Vagina (tissue), 2 donors: ENCODE measurements around the gene PTPRN2. TPM values are rescaled to one million over a fixed set of nuclear protein-coding genes. Genes with fewer than 3 reads are reported as not detected.

Experiments
- DNase-seq, 2 donors: peaks; one replicate each; pipeline ENCODE4 v3.0.0-alpha.2; 2017; ENCODE audit errors: extremely low spot score in 2 of 2
- H3K27ac ChIP-seq: fragments of 200-600 bp; sonication (generic); one replicate; pipeline ENCODE4 v1.5.1; 2019
- H3K27me3 ChIP-seq: fragments of 200-600 bp; sonication (generic); one replicate; pipeline ENCODE4 v1.5.1; 2019
- H3K36me3 ChIP-seq, 2 donors: fragments of 200-600 bp; sonication (generic); one replicate each; pipeline ENCODE4 v1.5.1; 2017 to 2019
- H3K4me1 ChIP-seq: fragments of 200-600 bp; sonication (generic); one replicate; pipeline ENCODE4 v1.5.1; 2019
- H3K4me3 ChIP-seq, 2 donors: fragments of 200-600 bp; sonication (generic); 1 replicate in 1 of 2; 2 replicates in 1 of 2; pipeline ENCODE4 v1.5.1; 2016 to 2019
- H3K9me3 ChIP-seq: fragments of 200-600 bp; sonication (generic); one replicate; pipeline ENCODE4 v1.5.1; 2019
- POLR2A ChIP-seq, 2 donors: fragments of 450-650 bp; IDR thresholded peaks; one replicate each; pipeline ENCODE4 v1.6.1; 2017; ENCODE audit warnings: antibody characterized with exemption in 2 of 2, mild to moderate bottlenecking in 2 of 2, moderate library complexity in 2 of 2
- POLR2AphosphoS5 ChIP-seq, 2 donors: sonication (generic); formaldehyde crosslinking; IDR thresholded peaks; one replicate each; pipeline ENCODE4 v1.9.0; 2017; ENCODE audit warnings: antibody characterized with exemption in 2 of 2, mild to moderate bottlenecking in 2 of 2, low read depth in 1 of 2; ENCODE audit not compliant: insufficient read depth in 1 of 2
- intact Hi-C: fragments of 100-400 bp; cut with DNase I; formaldehyde crosslinking; loops from one replicate; pipeline ENCODE4 v1.15.1; 2023
- total RNA-seq: library from RNA; depleted of rRNA; stranded (reverse); fragments of >200 nt; gene quantifications from one replicate; pipeline ENCODE4 v1.2.3, GENCODE V29; 2016
- TF ChIP-seq, protein P1 (sequence below), 3 experiments: fragments of 450-650 bp in 2 of 3; fragments of 200-600 bp in 1 of 3; sonication (generic) in 1 of 3; IDR thresholded peaks; one replicate each; pipeline ENCODE4 v1.5.1; 2017 to 2019; ENCODE audit warnings: antibody characterized with exemption in 3 of 3, mild to moderate bottlenecking in 2 of 3, moderate library complexity in 2 of 3

PTPRN2 gene
- total RNA-seq, 1 donor from 2014 or later: 7.4 TPM

DNA sequence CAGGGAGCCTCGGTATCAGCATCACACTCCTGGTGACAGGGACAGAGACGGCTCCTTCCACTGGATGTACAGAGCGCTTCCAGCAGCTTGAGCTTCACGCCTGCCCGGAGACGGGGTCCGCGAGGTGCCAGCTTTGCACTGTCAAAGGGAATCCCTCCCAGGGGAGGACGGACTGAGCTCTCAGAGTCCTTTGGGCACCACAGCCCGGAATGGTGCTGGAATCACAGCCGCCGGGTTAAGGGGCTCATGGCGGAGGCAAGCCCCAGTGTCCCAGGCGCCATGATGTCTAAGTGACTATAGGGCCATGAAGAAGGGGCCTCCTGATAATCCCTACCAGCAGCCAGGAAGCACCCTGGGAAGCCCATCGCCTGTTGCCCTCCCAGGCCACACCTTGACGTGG, 41.4 kb downstream of the PTPRN2 start:
- H3K4me1 ChIP-seq: no peaks in the 10 kb centered on the region
- no peak overlapping the region for H3K27ac ChIP-seq
- H3K9me3 ChIP-seq: no peaks in the 10 kb centered on the region
- intact Hi-C loops: no loop called here
- no peak overlapping the region for H3K4me3 ChIP-seq
- no peaks in the 10 kb centered on the region for H3K36me3 ChIP-seq
- no peaks in the 10 kb centered on the region for H3K27me3 ChIP-seq
- TF ChIP-seq POLR2AphosphoS5 (IDR thresholded peaks at IDR 0.05; ENCODE audit: insufficient read depth in 1 of 2, low read depth in 1 of 2) (no peak), POLR2A (IDR thresholded peaks at IDR 0.05) (no peak)
- TF ChIP-seq, protein P1, sequence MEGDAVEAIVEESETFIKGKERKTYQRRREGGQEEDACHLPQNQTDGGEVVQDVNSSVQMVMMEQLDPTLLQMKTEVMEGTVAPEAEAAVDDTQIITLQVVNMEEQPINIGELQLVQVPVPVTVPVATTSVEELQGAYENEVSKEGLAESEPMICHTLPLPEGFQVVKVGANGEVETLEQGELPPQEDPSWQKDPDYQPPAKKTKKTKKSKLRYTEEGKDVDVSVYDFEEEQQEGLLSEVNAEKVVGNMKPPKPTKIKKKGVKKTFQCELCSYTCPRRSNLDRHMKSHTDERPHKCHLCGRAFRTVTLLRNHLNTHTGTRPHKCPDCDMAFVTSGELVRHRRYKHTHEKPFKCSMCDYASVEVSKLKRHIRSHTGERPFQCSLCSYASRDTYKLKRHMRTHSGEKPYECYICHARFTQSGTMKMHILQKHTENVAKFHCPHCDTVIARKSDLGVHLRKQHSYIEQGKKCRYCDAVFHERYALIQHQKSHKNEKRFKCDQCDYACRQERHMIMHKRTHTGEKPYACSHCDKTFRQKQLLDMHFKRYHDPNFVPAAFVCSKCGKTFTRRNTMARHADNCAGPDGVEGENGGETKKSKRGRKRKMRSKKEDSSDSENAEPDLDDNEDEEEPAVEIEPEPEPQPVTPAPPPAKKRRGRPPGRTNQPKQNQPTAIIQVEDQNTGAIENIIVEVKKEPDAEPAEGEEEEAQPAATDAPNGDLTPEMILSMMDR (IDR thresholded peaks at IDR 0.05): no peak
- no peak for DNase-seq

DNA sequence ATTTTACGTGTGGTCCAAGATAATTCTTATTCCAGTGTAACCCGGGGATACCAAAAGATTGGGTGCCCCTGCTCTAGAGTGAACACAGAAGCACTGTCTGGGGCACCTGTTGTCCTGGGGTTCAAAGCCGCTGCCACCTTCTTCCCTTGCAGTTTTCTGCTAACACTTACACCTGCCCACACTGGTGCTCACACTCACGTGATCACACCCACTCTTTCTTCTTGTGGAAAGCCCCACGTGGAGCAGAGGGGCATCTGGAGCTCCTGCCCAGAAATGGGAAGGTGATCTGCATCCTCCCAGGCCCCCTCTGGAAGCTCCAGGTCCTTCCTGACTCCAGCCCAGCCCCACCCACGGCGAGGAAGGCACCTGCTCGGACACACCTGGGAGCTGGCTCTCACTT, 42.9 kb downstream of the PTPRN2 start:
- Histone ChIP-seq H3K36me3 (no peaks in the 10 kb centered on the region), H3K27ac (no peak overlapping the region), H3K4me1 (no peaks in the 10 kb centered on the region), H3K27me3 (no peaks in the 10 kb centered on the region), H3K4me3 (no peak overlapping the region), H3K9me3 (no peaks in the 10 kb centered on the region)
- TF ChIP-seq POLR2A (IDR thresholded peaks at IDR 0.05): no peak
- intact Hi-C loops: no loop called here
- no peak for DNase-seq

DNA sequence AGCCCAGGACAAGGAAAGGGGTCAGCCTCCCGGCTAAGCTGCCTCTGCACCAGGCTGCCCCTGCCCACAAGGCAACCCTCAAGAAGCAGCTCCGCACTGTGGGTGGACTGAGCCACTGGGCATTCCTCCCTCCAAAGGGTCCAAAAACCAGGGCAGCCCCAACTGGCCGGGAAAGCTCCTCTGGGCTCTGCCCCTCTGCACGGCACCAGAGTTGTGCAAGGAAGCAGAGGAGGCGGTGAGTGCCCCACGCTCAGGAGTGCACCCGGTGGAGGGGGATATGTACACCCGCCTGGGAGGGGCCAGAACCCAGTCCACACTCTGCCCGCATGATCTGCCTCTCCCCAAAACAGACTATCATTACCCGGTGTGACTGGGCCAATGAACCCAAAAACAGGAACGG, 43.8 kb downstream of the PTPRN2 start:
- Histone ChIP-seq H3K36me3 (no peaks in the 10 kb centered on the region), H3K9me3 (no peaks in the 10 kb centered on the region), H3K4me3 (no peak overlapping the region), H3K27ac (no peak overlapping the region), H3K27me3 (no peaks in the 10 kb centered on the region), H3K4me1 (no peaks in the 10 kb centered on the region)
- intact Hi-C loops: no loop called here
- TF ChIP-seq POLR2A (IDR thresholded peaks at IDR 0.05) (no peak), POLR2AphosphoS5 (IDR thresholded peaks at IDR 0.05; ENCODE audit: insufficient read depth in 1 of 2, low read depth in 1 of 2) (no peak)
- TF ChIP-seq, protein P1 (IDR thresholded peaks at IDR 0.05): no peak
- DNase-seq: no peak

DNA sequence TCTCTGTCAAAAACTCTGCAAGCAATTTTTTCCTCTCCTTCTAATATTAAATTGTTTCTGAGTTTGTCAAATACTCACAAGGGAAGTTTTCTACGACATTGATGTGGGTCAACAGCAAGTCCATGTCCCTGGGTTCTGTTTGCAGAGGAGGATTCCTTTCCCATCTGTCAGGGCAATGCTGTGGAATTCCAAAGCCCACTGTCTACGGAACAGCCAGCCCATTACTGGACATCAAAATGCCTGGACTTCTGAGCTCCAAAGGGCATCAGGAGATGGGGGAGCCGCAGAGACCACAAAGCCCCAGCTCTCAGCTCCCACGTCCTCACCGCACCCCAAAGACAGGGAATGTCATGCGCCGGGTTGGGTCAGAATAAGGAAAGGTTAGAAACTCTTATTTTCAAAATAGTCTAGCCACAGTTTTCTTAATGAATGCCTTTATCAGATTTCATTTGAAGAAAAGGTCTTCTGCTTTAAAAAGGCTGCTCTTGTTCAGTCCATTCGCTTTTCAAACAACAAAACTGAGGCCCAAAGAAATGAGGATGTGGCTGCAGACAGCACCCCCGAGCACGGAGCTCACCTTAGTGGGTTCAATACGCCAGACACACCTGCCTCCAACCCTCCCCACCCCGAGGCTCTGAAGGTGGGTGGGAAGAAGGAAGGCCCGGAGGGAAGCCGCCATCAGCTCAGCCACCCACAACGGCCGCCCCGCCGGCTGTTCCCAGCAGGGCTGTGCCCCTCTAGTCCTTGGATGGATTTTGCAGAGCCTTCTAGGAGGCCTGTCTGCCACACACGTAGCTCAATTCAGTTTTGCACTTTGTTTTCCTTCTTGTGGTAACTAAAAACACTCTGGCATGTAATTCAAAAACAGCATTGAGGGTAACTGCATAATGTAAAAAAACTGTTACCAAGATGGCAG, 44.7 kb downstream of the PTPRN2 start:
- Histone ChIP-seq H3K27ac (no peak overlapping the region), H3K4me3 (no peak overlapping the region), H3K27me3 (no peaks in the 10 kb centered on the region), H3K36me3 (no peaks in the 10 kb centered on the region), H3K9me3 (no peaks in the 10 kb centered on the region), H3K4me1 (no peaks in the 10 kb centered on the region)
- intact Hi-C loops: no loop called here
- no peak for TF ChIP-seq POLR2AphosphoS5 (IDR thresholded peaks at IDR 0.05; ENCODE audit: insufficient read depth in 1 of 2, low read depth in 1 of 2)
- no peak for DNase-seq

DNA sequence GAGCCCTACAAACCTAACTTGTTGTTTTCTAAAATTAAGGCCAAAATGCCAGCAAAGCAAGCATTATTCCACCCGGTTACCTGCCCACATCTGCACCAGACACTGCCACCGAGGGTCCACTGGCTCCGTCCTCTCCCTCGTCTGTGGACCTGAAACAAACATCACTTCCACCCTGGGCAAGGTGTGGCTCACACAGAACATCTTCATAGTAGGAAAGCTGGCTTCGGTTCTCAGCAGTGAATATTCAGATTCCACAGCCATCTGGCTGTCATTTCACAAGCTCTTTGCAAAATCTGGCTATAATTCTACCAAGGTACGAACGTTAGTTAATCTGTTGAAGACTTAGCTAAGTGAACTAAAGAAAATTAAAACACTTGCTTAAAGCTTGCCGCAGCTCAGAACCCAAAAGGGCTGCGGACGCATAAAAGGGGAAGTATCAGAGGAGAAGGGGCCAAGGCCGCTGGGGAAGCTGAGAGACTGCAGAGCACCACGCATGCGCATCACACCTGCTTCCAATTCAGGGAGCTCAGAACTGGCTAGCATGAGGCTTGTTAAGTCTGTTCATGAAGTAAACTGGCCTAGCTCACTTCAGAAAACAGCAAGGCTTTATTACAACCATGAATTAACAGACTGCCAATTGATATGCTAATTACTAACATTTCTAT, 46.1 kb downstream of the PTPRN2 start:
- Histone ChIP-seq H3K9me3 (no peaks in the 10 kb centered on the region), H3K27me3 (no peaks in the 10 kb centered on the region), H3K4me3 (no peak overlapping the region), H3K4me1 (no peaks in the 10 kb centered on the region), H3K36me3 (no peaks in the 10 kb centered on the region), H3K27ac (no peak overlapping the region)
- intact Hi-C loops: no loop called here
- DNase-seq: no peak
- TF ChIP-seq POLR2A (IDR thresholded peaks at IDR 0.05) (no peak), POLR2AphosphoS5 (IDR thresholded peaks at IDR 0.05; ENCODE audit: insufficient read depth in 1 of 2, low read depth in 1 of 2) (no peak)
- TF ChIP-seq, protein P1 (IDR thresholded peaks at IDR 0.05): no peak

DNA sequence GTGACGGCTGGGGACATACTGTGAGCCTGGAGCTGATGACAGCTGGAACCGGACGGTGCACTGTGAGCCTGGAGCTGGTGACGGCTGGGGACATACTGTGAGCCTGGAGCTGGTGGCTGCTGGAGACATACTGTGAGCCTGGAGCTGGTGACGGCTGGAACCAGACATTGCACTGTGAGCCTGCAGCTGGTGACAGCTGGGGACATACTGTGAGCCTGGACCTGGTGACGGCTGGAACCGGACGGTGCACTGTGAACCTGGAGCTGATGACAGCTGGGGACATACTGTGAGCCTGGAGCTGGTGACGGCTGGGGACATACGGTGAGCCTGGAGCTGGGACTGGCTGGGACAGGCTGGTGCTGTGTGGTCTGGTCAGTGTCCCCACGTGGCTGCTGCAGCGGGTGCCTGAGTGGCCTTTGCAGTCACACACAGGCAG, 47.9 kb downstream of the PTPRN2 start:
- Histone ChIP-seq H3K4me3 (no peak overlapping the region), H3K9me3 (no peaks in the 10 kb centered on the region), H3K36me3 (no peaks in the 10 kb centered on the region), H3K27ac (no peak overlapping the region), H3K4me1 (no peaks in the 10 kb centered on the region), H3K27me3 (no peaks in the 10 kb centered on the region)
- intact Hi-C loops: no loop called here
- DNase-seq: no peak
- no peak for TF ChIP-seq POLR2AphosphoS5 (IDR thresholded peaks at IDR 0.05; ENCODE audit: insufficient read depth in 1 of 2, low read depth in 1 of 2)
- TF ChIP-seq, protein P1 (IDR thresholded peaks at IDR 0.05): no peak
- TF ChIP-seq POLR2A (IDR thresholded peaks at IDR 0.05): no peak
